HG02610 (cell line): ENCODE measurements around the gene AQP5.

Experiments
- ATAC-seq: cut with Tn5 transposase; IDR thresholded peaks from one replicate; pipeline ENCODE4 v1.9.1; 2021; ENCODE audit warnings: mild to moderate bottlenecking, moderate library complexity; ENCODE audit not compliant: unreplicated experiment

Gene AQP5

DNA sequence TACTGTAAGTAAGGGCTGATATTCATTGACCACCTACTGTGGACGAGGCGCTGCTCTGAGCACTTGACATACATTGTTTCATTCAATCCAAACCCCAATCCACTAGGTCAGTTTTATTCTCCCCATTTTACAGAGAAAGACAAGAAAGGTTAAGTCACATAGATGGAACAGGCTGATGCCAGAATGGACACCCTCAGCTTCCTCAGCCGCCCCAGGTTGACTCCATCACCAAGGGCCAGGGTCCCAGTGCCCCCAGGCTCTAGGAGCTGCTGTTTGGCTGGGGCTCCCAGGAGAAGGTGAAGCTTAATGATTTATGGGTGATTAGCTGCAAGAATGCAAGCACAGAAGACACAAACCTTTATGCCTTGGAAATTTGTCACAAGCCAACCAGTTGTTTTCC lies 11.8 kb upstream of the AQP5 start:
- no peak for ATAC-seq

- ATAC-seq: no peak
Measured at GRCh38 chr12:49950273-49951251, 11.1 kb upstream of the AQP5 start, which contains the start of gene AQP2. Gene AQP2 (plus strand): TSS chr12:49950737. CDS start chr12:49950831, 94 bp downstream.

DNA sequence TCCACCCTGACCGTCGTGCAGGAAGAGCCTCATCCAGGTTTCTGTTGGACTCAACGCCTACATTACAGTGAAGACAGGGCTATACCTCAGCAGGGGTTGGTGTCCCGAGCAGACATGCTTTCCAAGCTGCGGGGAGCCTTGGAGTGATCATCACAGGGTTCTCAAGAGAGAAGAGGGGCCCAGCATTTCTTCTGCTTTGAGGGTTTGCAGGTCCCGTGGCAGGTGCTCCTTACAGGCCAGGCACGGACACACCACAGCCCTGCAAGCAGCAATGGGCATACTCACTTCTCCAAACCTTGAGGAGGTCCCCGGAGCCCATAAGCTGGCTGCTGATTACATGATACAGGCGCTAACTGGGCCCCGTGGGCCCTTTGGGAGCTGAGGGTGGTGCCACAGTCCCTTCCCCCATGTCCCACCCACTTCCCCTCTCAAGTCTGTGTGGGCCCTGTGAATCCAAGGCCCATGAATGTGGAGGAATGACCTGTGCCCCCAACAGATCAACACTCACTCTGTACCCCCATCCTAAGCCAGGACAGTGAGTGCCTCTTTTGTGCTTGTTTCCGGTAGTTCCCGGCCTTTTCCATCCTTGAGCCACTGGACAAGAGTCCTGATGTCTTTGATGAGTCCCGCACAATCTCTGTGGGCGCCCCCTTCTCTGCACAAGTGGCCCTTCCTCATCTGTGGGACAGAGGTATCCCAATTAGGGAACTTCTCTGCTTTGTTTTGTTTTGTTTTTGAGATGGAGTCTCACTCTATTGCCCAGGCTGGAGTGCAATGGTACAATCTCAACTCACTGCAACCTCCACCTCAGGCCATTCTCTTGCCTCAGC lies 10.0 kb upstream of the AQP5 start:
- no peak for ATAC-seq

GRCh38 chr12:49952391-49953055 lies 9.1 kb upstream of the AQP5 start:
- ATAC-seq: no peak

DNA sequence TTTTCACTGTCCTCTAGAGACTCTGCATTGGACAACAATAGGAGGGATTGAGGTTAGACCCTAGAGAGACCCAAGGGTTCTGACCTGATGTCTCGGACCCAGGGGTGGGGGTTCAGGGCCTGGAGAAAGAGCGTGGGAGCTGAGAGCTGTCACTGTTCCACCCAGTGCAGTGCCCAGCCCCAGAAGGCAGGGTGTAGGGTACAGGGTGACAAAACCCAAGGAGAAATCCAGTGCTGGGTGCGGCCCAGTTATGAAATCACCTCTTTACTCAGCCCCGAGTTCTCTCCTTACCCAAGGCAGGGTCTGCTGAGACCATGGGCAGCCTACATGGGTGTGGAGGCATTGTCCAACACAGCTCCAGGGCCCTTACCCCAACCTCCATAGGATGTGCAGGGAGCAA lies 8.5 kb upstream of the AQP5 start:
- ATAC-seq: no peak

DNA sequence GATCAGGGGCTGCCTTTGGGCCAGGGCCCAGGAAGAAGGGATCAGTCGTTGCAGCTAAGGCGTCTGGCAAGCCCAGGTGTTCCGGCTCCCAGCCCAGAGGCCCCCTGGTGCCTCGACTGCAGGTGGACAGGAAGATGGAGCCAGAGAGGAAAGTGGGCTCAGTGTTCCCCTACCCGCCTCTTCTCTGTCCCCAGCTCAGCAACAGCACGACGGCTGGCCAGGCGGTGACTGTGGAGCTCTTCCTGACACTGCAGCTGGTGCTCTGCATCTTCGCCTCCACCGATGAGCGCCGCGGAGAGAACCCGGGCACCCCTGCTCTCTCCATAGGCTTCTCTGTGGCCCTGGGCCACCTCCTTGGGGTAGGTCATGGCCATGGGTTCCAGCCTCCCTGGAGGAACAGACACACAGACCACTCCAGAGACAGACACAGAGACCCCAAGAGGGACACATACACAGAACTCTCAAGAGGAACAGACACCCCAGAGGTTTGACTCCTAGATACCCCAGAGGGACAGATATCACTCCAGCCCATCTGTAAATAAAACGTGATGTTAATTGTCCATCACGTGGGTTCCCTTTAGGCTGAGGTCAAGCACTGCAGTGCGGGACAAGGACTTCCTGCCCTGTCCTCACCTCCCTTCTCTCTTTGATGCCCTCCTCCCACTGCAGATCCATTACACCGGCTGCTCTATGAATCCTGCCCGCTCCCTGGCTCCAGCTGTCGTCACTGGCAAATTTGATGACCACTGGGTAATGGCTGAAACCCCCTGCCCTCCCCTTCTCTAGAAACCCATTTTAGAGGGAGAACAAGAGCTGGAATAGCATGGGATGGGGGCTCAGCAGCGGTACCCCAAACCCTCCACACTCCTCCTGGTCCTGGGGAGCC lies 7.5 kb upstream of the AQP5 start:
- no peak for ATAC-seq

DNA sequence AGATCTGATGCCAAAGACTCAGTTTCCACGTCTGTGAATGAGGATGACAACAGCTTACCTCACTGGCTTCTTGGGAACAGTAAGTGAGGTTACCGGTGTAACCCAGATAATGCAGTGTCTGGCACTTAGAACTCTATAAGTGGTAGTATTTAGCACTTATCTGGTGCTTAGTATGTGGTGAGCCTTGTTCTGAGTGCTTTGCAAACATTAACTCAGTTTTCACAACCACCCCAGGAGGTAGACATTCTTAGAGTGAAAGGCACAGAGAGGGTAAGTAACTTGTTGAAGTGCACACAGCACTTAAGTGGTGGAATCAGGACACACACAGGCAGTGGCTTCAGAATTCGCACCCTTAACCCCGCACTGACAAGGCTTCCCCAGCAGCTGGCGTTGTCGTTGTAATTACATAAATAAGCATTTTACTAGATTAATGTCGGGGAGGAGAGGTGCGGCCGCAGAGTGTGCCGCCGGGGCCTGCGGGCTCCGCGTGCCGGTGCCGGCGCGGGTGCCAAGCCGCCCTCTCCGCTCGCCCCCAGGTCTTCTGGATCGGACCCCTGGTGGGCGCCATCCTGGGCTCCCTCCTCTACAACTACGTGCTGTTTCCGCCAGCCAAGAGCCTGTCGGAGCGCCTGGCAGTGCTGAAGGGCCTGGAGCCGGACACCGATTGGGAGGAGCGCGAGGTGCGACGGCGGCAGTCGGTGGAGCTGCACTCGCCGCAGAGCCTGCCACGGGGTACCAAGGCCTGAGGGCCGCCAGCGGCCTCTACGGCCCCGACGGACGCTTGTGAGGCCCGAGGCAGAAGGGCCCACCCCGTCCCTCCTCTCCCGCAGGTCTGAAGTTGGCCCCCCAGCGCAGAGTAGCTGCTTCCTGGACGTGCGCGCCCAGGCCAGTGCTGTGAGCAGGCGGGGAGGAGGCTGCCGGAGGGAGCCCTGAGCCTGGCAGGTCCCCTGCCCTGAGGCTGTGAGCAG lies 6.5 kb upstream of the AQP5 start:
- no peak for ATAC-seq

- ATAC-seq: no peak
Measured at GRCh38 chr12:49955899-49956662, 5.6 kb upstream of the AQP5 start.

- no peak for ATAC-seq
Measured at GRCh38 chr12:49956663-49957569, 4.8 kb upstream of the AQP5 start.

DNA sequence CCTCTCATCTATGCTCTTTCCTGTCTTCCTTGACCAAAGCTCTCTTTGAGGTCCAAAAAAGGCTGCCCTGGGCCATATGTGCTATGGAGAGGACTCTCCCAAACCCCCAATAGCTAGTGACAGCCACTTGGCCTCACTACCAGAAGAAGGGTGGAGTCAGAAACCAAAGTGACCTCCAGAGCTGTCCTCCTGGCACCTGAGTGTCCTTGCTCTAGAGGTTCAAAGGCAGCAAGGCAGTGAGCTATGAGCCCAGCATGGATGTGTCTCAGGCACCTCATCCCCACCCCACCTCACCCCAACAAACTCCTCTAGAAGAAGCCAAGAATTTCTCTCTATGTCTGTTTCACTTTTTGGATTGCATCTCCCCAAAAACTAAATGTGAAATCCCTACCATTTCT lies 4.1 kb upstream of the AQP5 start:
- ATAC-seq: no peak

GRCh38 chr12:49959685-49960473 lies 1.8 kb upstream of the AQP5 start:
- no peak for ATAC-seq

DNA sequence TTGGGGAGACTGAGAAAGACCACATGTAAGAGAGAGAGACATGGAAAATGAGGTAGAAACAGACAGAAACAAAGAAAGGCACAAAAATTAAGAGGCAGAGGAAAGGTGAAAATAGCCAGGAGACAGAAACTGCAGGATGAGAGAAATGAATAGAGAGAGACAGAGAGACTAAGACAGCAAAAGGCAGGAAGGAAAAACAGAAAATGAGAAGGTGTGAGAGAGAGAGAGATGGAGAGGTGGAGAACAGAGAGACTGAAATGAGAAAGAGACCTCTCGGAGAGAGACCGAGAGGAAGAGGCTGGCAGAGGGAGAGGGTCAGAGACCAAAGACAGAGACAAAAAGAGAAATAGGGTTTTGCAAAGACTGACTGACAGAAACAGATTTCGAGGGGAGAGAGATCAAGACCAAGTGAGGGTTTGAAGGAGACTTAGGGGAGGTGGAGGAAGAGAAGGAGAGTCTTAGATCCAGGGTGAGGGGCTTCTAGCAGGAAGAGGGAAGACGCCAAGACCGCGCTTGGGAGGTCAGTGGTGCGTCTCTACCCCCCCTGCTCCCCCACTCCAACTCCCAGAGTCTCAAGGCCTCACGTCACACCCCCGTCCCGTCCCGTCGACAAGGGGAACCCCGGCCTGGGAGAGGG lies 1.1 kb upstream of the AQP5 start:
- ATAC-seq: no peak

DNA sequence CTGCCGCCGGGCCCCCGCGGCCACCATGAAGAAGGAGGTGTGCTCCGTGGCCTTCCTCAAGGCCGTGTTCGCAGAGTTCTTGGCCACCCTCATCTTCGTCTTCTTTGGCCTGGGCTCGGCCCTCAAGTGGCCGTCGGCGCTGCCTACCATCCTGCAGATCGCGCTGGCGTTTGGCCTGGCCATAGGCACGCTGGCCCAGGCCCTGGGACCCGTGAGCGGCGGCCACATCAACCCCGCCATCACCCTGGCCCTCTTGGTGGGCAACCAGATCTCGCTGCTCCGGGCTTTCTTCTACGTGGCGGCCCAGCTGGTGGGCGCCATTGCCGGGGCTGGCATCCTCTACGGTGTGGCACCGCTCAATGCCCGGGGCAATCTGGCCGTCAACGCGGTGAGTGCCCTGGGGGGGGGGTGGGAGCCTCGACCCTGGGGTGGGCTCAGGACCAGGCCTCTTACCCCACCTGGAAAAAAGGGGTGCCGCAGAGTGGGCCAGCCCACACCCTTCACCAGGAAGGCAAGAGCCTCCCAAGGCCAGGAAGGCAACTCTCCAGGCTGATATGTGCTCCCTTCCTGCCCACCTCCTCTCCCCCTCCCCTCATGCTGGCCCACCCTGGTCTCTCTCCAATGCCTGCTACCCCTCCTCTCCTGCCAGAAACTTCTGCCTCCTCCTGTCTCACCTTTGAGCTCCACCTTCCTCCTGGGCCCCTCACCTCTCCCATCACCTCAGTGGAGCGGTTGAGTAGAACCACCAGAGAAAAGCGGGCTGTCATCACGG lies 507 bp downstream of the AQP5 start:
- ATAC-seq: no peak

GRCh38 chr12:49962861-49963765 lies 1.4 kb downstream of the AQP5 start:
- ATAC-seq: no peak
